ENCODE measurements around the gene TOM1. TPM values are rescaled to one million over a fixed set of nuclear protein-coding genes. Genes with fewer than 3 reads are reported as not detected.

TOM1 gene
- total and polyA plus RNA-seq, 10 donors: 19.9 to 92.1 (median 49.8) TPM

DNA sequence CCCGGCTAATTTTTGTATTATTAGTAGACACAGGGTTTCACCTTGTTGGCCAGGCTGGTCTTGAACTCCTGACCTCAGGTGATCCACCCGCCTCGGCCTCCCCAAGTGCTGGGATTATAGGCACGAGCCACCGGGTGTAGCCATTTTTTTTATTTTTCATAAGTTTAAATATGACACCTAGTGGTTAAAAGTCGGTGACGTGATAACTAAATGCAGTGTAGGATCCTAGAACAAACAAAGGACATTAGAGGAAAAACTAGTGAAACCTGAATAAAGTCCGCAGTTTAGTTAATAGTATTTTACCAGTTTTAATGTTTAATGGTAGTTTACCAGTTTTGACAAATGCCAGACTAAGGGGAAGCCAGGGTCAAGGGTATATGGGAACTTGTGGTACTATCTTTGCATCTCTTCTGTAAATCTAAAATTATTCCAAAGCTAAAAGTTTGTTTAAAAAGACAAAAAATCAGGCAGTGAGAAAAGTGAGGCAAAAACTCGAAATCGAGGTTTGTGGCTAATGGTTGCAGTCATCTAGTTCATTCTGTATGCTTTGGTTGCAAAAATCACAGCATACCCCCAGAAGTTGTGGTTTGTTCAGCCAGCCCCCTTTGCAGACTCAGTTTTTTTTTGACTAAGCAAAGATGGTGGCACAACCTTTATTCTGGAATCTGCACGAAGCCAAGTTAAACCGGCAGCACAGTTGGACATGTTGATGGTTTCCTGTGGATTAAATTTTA, 29.6 kb downstream of the TOM1 start:
- TF ChIP-seq POLR2AphosphoS5 (IDR thresholded peaks at IDR 0.05) (no peak), POLR2A (IDR thresholded peaks at IDR 0.05) (no peak)
- TF ChIP-seq, protein P1, sequence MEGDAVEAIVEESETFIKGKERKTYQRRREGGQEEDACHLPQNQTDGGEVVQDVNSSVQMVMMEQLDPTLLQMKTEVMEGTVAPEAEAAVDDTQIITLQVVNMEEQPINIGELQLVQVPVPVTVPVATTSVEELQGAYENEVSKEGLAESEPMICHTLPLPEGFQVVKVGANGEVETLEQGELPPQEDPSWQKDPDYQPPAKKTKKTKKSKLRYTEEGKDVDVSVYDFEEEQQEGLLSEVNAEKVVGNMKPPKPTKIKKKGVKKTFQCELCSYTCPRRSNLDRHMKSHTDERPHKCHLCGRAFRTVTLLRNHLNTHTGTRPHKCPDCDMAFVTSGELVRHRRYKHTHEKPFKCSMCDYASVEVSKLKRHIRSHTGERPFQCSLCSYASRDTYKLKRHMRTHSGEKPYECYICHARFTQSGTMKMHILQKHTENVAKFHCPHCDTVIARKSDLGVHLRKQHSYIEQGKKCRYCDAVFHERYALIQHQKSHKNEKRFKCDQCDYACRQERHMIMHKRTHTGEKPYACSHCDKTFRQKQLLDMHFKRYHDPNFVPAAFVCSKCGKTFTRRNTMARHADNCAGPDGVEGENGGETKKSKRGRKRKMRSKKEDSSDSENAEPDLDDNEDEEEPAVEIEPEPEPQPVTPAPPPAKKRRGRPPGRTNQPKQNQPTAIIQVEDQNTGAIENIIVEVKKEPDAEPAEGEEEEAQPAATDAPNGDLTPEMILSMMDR (IDR thresholded peaks at IDR 0.05 in 8 of 11, conservative IDR thresholded peaks at IDR 0.05 in 3 of 11): peak in 1 of 11 experiments; percentile 10
- Histone ChIP-seq H3K27ac (peak overlapping the region in 7 of 8 donors; percentile 77 to 92 (median 87)), H3K36me3 (peaks cover 0 to 95% (median 68%) of the 10 kb centered on the region in 6 donors), H3K4me1 (peaks cover 15 to 65% (median 47%) of the 10 kb centered on the region in 6 donors), H3K4me3 (peak overlapping the region in 1 of 8 donors; percentile 42), H3K27me3 (replicated peaks in 1 of 7) (no peaks in the 10 kb centered on the region), H3K9me3 (no peaks in the 10 kb centered on the region)
- no peak for DNase-seq
- WGBS, 5 donors: 59 to 72% (median 64%) methylated on average over 12 of the region's 12 CpGs
- intact Hi-C loops (cut with DNase I; ENCODE audit: low total_unique reads): no loop called here

DNA sequence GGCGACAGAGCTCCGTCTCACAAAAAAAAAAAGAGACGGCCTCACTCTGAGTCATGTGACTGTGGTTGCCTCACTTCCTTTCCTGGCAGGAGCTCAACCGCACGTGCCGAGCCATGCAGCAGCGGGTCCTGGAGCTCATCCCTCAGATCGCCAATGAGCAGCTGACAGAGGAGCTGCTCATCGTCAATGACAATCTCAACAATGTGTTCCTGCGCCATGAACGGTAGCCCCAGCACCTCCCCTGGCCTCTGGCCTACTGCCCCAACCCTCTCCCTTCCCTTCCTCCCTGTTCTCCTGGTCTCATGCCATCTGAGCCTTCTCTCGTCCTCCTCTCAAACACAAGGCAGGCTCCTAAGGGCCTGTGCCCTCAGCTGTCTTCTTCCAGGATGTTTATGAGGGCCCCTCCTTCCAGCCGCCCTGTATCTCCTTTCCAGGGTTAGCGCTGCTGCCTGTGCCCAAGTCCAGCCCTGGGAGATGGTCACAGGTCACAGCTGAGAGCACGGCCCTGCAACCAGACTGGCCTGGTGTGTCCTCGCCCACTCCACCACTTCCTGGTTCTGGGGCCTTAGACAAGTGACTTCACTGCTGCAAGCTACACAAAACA, 30.7 kb downstream of the TOM1 start:
- Histone ChIP-seq H3K4me1 (peaks cover 15 to 72% (median 52%) of the 10 kb centered on the region in 6 donors), H3K27ac (peak overlapping the region; percentile 51 to 92 (median 86)), H3K27me3 (replicated peaks in 1 of 7) (no peaks in the 10 kb centered on the region), H3K4me3 (peak overlapping the region in 2 of 8 donors; percentile 10 to 42), H3K9me3 (no peaks in the 10 kb centered on the region), H3K36me3 (peaks cover 0 to 95% (median 66%) of the 10 kb centered on the region in 6 donors)
- WGBS, 5 donors: 12 to 22% (median 17%) methylated on average over 14 to 16 of the region's 16 CpGs
- DNase-seq: peak; percentile 92
- TF ChIP-seq POLR2A (IDR thresholded peaks at IDR 0.05) (no peak), POLR2AphosphoS5 (IDR thresholded peaks at IDR 0.05) (peak; percentile 83 to 89 (median 88))
- intact Hi-C loops (cut with DNase I; ENCODE audit: low total_unique reads): no loop called here

DNA sequence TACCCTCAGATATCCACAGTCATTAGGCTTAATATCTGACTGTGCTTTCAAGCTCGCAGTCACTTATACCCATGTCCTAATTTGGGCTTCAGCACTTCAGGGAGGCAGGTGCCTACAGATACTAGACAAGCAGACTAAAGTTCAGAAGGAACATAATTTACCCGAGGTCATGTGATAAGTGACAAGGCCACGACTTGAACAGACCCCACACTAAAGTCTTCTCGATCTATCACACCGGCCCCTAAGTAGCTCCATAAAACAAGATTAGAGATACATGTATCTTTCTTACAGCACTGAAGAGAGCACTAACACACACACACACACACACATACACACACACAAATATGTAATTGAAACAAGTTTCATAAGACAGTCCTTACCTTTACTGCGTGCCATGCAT, 32.6 kb downstream of the TOM1 start:
- H3K4me3 ChIP-seq: no peak overlapping the region
- H3K27me3 ChIP-seq (replicated peaks in 1 of 7): no peaks in the 10 kb centered on the region
- DNase-seq: no peak
- WGBS, 5 donors: 88 to 94% (median 91%) methylated on average over 5 to 6 of the region's 6 CpGs
- TF ChIP-seq, protein P1 (IDR thresholded peaks at IDR 0.05 in 8 of 11, conservative IDR thresholded peaks at IDR 0.05 in 3 of 11): no peak
- peak overlapping the region in 1 of 8 donors; percentile 91 for H3K27ac ChIP-seq
- no peaks in the 10 kb centered on the region for H3K9me3 ChIP-seq
- peaks cover 0 to 95% (median 66%) of the 10 kb centered on the region in 6 donors for H3K36me3 ChIP-seq
- peaks cover 15 to 85% (median 65%) of the 10 kb centered on the region in 6 donors for H3K4me1 ChIP-seq
- intact Hi-C loops (cut with DNase I; ENCODE audit: low total_unique reads): no loop called here

DNA sequence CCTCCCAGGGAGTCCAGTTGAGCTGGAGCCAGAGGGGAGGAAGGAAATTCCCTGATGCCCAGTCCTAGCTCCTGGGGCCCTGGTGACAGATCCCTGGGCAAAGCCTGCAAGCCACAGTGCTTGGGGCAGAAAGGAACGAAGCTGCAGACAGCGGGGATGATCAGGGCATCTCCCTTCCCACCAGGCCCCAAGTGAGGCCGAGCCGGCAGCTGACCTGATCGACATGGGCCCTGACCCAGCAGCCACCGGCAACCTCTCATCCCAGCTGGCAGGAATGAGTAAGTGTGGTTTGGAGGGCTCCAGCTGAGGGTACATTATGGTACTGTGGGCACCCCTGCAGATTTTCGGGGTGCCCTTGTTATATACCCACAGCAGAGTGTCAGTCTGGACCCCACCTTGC, 33.5 kb downstream of the TOM1 start:
- Histone ChIP-seq H3K9me3 (no peaks in the 10 kb centered on the region), H3K4me3 (no peak overlapping the region), H3K27ac (peak overlapping the region in 3 of 8 donors; percentile 3 to 69 (median 28)), H3K36me3 (peaks cover 0 to 95% (median 66%) of the 10 kb centered on the region in 6 donors), H3K4me1 (peaks cover 15 to 82% (median 58%) of the 10 kb centered on the region in 6 donors), H3K27me3 (replicated peaks in 1 of 7) (no peaks in the 10 kb centered on the region)
- TF ChIP-seq POLR2A (IDR thresholded peaks at IDR 0.05) (no peak), POLR2AphosphoS5 (IDR thresholded peaks at IDR 0.05) (peak in 1 of 3 donors; percentile 28)
- 85 to 98% (median 94%) methylated on average over 3 to 7 of the region's 7 CpGs for WGBS, 5 donors
- intact Hi-C loops (cut with DNase I; ENCODE audit: low total_unique reads): no loop called here
- no peak for DNase-seq

DNA sequence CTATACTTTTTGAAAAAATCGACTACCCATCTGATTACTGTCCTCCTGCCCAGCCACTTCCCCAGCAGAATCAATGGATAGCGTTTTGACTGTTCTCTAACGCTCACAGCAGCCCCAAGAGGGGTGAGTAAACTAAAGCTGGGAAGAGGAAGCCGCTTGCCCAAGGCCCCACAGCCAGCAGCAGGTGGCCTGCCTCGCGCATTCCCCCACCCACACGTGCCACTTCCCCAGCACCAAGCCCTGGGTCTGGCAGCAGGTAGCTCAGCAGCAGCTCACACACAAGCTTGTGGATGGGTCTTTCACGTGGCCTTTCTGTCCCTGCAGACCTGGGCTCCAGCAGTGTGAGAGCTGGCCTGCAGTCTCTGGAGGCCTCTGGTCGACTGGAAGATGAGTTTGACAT, 34.3 kb downstream of the TOM1 start:
- Histone ChIP-seq H3K27ac (peak overlapping the region in 5 of 8 donors; percentile 3 to 69 (median 44)), H3K27me3 (replicated peaks in 1 of 7) (no peaks in the 10 kb centered on the region), H3K4me1 (peaks cover 15 to 74% (median 52%) of the 10 kb centered on the region in 6 donors), H3K9me3 (no peaks in the 10 kb centered on the region), H3K36me3 (peaks cover 0 to 95% (median 69%) of the 10 kb centered on the region in 6 donors), H3K4me3 (no peak overlapping the region)
- TF ChIP-seq, protein P1 (IDR thresholded peaks at IDR 0.05 in 8 of 11, conservative IDR thresholded peaks at IDR 0.05 in 3 of 11): no peak
- TF ChIP-seq POLR2AphosphoS5 (IDR thresholded peaks at IDR 0.05) (peak; percentile 9 to 63 (median 37)), POLR2A (IDR thresholded peaks at IDR 0.05) (no peak)
- no peak for DNase-seq
- WGBS, 5 donors: 23 to 42% (median 30%) methylated on average over 7 to 9 of the region's 9 CpGs
- intact Hi-C loops (cut with DNase I; ENCODE audit: low total_unique reads): no loop called here
